Stimulated activated effector memory CD8-positive, alpha-beta T cell treated with anti-CD3 and anti-CD28 coated beads, Interleukin-12 subunit alpha, Interleukin-12 subunit beta, amount 100 ng/mL, for 72 hours (primary cell): ENCODE results near the gene MDFIC2.

Source experiments
- ATAC-seq: fragments of 150-1000 bp; cut with Tn5 transposase; 2 replicates; pipeline ENCODE4 v1.10.0; 2021
- DNase-seq, 2 donors: peaks; one replicate each; pipeline ENCODE4 v3.0.0; 2021 to 2022; ENCODE audit warnings: low spot score in 2 of 2
- H3K27ac Mint-ChIP-seq: one replicate; pipeline ENCODE4 v1.8.0; 2022; ENCODE audit warnings: mild to moderate bottlenecking, mixed read lengths
- H3K36me3 Mint-ChIP-seq: one replicate; pipeline ENCODE4 v1.8.0; 2022; ENCODE audit warnings: mild to moderate bottlenecking, mixed read lengths
- H3K4me1 Mint-ChIP-seq: one replicate; pipeline ENCODE4 v1.8.0; 2022; ENCODE audit warnings: mixed read lengths
- H3K4me3 Mint-ChIP-seq: one replicate; pipeline ENCODE4 v1.8.0; 2022; ENCODE audit warnings: mild to moderate bottlenecking, mixed read lengths
- H3K9me3 Mint-ChIP-seq: one replicate; pipeline ENCODE4 v1.8.0; 2022; ENCODE audit warnings: mixed read lengths

The MDFIC2 gene

DNA sequence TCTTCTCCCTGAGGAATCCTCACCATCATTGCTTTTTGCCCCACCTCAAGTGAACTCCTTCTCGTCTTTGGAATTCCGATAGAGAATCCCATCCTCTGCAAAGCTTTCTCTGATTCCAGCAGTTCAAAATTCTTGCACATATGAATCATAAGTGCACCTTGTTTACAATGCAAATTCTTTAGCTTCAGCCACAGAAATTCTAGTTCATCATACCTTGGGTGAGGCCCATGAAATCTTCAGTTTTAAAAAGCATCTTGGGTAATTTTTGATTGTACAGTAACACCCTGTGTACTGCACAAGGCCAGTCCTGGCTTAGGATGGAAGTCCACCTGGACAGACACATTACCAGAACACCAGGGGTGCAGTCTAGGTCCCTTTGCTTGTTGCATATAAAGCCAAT lies 30.8 kb downstream of the MDFIC2 start:
- Mint-ChIP-seq H3K4me1 (no peaks in the 10 kb centered on the region), H3K4me3 (no peak overlapping the region), H3K9me3 (peaks cover 7% of the 10 kb centered on the region), H3K27ac (no peak overlapping the region), H3K36me3 (no peaks in the 10 kb centered on the region)
- ATAC-seq (no peak), DNase-seq (no peak)

DNA sequence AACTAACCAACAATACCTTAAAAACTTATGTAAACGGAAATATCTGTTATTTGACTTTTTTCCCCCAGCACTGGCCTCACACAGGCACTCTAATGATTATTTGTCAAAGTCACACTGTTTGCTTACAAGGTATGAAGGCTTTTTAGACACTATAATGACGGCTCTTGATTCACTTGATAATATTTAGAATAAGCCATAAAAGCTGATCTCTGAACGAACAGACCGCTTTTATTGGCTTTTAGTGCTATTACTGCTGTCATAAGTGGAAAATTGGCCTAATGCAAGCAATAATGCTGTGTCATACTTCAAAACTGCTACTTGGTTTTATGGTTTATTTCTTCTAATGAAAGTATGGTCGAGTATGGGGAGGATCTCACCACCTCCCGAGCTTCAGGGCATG lies 35.1 kb downstream of the MDFIC2 start:
- ATAC-seq: no peak
- H3K27ac Mint-ChIP-seq: no peak overlapping the region
- H3K4me3 Mint-ChIP-seq: no peak overlapping the region
- H3K9me3 Mint-ChIP-seq: peaks cover 5% of the 10 kb centered on the region
- no peaks in the 10 kb centered on the region for H3K4me1 Mint-ChIP-seq
- H3K36me3 Mint-ChIP-seq: no peaks in the 10 kb centered on the region
- DNase-seq: no peak

DNA sequence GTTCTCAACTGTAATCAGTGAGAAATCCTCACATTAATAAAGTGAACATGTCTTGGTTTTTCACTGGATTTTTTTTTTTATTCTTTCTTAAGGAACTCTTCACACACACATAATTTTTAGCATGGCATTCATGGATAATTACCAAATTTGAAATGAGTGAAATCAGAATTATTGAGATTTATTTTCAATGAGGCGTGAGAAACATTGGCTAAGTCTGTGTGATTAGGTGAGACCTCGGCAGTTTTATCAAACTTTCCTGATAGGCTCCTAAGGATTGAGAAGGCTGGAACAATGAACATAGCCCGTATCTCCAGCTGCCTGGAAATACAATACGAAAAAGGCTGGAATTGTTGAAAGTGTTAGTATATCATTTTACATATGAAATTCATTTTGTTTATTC lies 35.5 kb downstream of the MDFIC2 start:
- Mint-ChIP-seq H3K9me3 (peaks cover 7% of the 10 kb centered on the region), H3K4me1 (no peaks in the 10 kb centered on the region), H3K4me3 (no peak overlapping the region), H3K27ac (no peak overlapping the region), H3K36me3 (no peaks in the 10 kb centered on the region)
- ATAC-seq (no peak), DNase-seq (no peak)

DNA sequence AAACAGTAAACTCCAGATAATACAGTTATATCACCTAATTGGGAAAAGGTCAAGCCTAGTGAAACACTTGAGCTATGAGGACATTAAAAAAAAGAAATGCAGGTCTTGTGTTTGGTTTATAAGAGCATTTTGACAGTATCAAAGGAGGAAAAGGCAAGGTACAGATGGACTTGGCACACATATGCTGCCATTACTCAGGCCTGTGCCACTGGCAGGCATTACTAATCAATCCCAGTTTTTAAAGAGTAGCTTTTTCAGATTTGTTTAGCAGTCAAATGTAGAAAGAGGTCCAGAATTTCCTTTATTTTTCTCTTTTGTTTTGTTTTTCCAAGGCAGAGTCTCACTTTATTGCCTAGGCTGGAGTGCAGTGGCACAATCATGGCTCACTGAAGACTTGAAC lies 38.9 kb downstream of the MDFIC2 start:
- no peak overlapping the region for H3K27ac Mint-ChIP-seq

DNA sequence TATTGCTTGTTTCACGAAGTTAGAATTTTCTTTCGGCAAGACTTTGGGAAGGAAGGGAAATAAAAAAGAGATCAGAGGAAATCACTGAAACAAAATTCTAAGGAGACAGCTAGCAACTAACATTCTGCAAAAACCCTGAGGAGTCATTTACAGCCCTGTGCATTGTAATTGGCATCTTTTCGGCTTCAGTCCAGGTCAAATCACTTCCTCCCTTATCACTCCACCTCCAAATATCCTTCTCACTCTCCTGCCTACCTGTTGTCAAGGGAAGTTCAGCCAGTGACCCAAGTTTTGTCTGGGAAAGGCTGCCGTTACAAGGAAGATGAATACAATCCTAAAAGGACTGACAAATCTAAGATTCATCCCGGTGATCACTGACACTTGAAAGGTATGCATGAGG lies 39.6 kb downstream of the MDFIC2 start:
- H3K36me3 Mint-ChIP-seq: no peaks in the 10 kb centered on the region
- H3K9me3 Mint-ChIP-seq: peaks cover 2% of the 10 kb centered on the region
- no peak overlapping the region for H3K27ac Mint-ChIP-seq
- H3K4me1 Mint-ChIP-seq: no peaks in the 10 kb centered on the region
- ATAC-seq (no peak), DNase-seq (no peak)
- no peak overlapping the region for H3K4me3 Mint-ChIP-seq

More for the DNA sequence above, 38.9 kb downstream of the MDFIC2 start:
- no peaks in the 10 kb centered on the region for H3K4me1 Mint-ChIP-seq
- DNase-seq (no peak), ATAC-seq (no peak)
- H3K9me3 Mint-ChIP-seq: peaks cover 2% of the 10 kb centered on the region
- H3K36me3 Mint-ChIP-seq: no peaks in the 10 kb centered on the region
- H3K4me3 Mint-ChIP-seq: no peak overlapping the region

DNA sequence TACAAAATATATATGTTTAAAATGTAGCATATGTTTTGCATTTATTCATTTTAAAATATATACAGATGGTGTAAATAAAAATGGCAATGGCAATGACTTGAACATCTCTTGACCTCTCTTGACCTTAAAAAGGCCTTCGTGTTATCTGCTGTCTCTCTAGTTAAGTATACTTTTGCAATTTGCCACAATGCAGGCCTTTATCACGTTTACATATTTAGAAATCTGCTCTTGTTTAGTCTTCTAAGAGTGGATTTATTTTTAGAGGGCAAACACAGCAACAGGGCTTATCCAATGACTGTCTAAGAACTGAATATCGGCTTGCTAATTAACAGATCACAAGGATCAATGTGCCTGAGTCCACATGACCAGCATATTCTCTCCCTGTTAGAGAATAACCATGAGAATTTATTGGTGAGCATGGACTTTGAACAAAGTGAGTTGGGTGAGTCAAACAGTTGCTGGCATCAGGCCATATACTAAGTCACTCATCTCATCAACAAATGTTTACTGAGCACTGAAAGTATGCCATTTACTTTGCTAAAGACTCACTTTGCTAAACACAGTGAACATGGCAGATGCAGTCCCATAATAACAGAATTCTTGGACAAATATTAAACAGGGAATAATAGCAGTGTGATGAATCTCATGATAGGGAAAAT lies 48.2 kb downstream of the MDFIC2 start:
- H3K36me3 Mint-ChIP-seq: no peaks in the 10 kb centered on the region
- H3K4me1 Mint-ChIP-seq: no peaks in the 10 kb centered on the region
- no peak for DNase-seq
- no peak overlapping the region for H3K4me3 Mint-ChIP-seq
- ATAC-seq: no peak
- H3K9me3 Mint-ChIP-seq: no peaks in the 10 kb centered on the region
- H3K27ac Mint-ChIP-seq: no peak overlapping the region

DNA sequence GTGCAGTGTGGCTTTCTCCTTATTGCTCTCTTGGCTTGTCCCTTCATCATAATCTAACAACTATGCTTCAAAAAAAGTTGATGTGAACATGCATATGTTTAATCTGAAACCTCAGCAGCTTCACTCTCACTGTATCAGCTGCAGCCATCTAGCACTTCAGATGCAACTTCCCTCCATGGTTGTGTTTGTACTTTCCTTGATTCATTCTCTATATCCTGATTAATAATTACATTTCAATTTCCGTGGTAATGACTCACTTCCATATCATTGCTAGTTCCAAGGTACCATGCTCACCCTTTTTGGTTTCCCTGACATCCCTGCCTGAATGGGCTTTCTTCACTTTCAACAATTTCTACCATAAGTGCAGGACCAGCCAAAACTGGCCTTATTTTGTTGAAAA lies 51.2 kb downstream of the MDFIC2 start:
- no peak for DNase-seq
- H3K9me3 Mint-ChIP-seq: peaks cover 5% of the 10 kb centered on the region
- H3K4me1 Mint-ChIP-seq: no peaks in the 10 kb centered on the region

DNA sequence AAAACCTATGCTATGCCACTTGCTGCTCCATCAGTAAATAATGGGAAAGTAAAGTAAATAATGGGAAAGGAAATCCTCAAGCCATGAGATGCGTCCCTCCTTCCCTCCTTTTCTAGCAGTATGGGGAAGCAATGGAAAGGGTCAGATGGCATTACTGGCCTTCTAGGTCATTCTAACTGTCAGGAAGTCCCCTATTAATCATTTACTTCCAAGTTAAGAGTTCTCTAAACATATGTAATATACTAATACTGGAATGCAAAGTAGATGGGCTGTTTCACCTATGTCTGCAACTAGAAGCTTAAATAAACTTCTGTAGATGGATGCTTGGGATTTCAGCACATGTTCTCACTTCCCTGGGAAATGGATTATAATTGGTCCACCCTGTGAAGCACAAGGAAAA lies 55.9 kb downstream of the MDFIC2 start:
- Mint-ChIP-seq H3K36me3 (no peaks in the 10 kb centered on the region), H3K4me3 (no peak overlapping the region), H3K9me3 (peaks cover 5% of the 10 kb centered on the region), H3K4me1 (no peaks in the 10 kb centered on the region), H3K27ac (no peak overlapping the region)
- DNase-seq (no peak), ATAC-seq (no peak)

More for the DNA sequence above, 51.2 kb downstream of the MDFIC2 start:
- ATAC-seq: no peak
- Mint-ChIP-seq H3K27ac (no peak overlapping the region), H3K36me3 (no peaks in the 10 kb centered on the region), H3K4me3 (no peak overlapping the region)

DNA sequence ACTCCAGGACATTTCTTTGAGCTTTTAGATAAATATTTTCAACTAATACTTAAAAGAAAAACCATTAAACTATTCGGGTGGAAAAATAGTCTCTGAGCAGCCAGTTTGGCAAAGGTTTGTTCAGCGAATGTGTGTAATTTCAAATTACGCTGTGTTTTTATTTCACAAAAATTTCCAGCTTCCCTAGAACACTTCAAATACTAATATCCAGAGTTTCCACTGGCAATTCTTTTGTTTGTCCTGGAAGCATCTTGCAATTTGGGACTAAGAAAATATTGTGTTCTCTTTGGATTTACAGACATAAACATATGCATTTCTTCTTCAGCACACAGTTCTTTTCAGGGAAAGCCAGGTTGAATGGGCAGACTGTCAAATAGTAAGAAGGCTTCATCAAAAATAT lies 61.9 kb downstream of the MDFIC2 start:
- Mint-ChIP-seq H3K4me3 (no peak overlapping the region), H3K36me3 (no peaks in the 10 kb centered on the region), H3K27ac (no peak overlapping the region), H3K9me3 (peaks cover 5% of the 10 kb centered on the region), H3K4me1 (no peaks in the 10 kb centered on the region)
- ATAC-seq (no peak), DNase-seq (no peak)

DNA sequence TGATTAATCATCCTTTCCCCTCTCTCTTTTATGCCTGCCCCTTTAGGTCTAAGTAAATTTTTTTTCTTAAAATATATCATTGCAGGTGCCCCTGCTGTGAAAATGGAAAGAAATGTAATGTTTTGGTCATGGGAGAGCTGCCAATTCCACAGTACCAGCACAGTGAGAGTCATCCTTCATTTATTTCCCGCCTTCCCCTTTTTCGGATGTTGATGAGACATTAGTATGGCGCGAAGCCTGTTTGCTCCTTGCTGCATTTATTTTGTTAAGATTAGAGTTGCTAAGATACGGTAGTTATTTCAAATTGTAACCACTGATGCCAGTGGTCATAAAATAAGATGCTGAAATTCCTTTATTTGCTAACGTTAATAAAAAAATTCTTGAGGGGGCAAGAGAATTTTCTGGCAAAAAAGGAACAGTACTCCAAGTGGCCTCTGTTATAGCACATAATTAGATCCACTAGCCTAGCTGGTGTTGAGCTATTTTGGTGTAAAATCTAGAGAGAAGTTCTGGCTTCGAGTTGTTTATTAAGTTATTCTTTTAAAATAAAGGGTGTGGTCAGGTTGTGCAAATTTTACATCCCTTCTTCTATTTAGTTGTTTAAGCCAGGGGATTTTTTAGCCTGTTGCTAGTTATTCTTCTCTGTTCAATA lies 62.8 kb downstream of the MDFIC2 start:
- ATAC-seq (no peak), DNase-seq (no peak)
- no peak overlapping the region for H3K4me3 Mint-ChIP-seq
- H3K36me3 Mint-ChIP-seq: no peaks in the 10 kb centered on the region
- peaks cover 5% of the 10 kb centered on the region for H3K9me3 Mint-ChIP-seq
- no peaks in the 10 kb centered on the region for H3K4me1 Mint-ChIP-seq
- no peak overlapping the region for H3K27ac Mint-ChIP-seq

DNA sequence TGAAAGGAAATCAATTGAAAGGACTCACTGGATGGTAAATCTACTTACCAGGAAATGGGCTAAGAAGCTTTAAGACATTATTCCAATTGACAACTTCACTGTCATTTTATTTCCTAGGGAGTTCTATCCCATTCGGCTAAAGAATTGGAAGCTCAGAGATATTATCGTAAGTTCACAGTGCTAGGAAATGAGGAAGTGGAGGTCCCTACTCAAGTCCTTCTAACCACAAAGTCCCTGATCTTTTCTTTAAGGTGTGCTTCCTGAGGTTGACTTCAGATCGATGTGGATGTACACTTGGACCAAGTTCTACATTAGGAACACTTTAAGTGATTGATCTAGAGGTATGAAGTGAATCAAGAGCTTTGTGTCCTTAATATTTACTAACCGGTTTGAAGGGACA lies 63.6 kb downstream of the MDFIC2 start:
- DNase-seq: no peak
- Mint-ChIP-seq H3K9me3 (peaks cover 7% of the 10 kb centered on the region), H3K4me3 (no peak overlapping the region), H3K4me1 (no peaks in the 10 kb centered on the region), H3K27ac (no peak overlapping the region), H3K36me3 (no peaks in the 10 kb centered on the region)
- ATAC-seq: no peak

DNA sequence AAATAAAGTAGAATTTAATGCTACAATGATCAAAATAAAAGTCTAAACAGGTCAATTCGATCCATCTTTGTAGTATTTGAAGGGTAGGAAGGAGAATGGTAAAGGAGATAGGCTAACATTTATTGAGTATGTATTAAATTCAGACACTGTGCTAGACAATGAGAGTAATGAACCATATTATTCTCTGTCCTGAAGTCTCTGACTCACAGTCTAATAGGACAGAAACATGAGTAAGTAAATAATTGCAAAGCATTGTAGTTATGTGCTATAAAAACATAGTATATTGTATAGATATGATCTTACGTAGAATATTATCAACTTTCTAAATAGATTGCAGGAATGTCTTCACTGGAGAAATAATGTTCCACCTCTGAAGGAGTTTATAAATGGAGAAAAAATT lies 64.5 kb downstream of the MDFIC2 start:
- Mint-ChIP-seq H3K4me1 (no peaks in the 10 kb centered on the region), H3K9me3 (peaks cover 7% of the 10 kb centered on the region), H3K36me3 (no peaks in the 10 kb centered on the region), H3K4me3 (no peak overlapping the region), H3K27ac (no peak overlapping the region)
- ATAC-seq (no peak), DNase-seq (no peak)

DNA sequence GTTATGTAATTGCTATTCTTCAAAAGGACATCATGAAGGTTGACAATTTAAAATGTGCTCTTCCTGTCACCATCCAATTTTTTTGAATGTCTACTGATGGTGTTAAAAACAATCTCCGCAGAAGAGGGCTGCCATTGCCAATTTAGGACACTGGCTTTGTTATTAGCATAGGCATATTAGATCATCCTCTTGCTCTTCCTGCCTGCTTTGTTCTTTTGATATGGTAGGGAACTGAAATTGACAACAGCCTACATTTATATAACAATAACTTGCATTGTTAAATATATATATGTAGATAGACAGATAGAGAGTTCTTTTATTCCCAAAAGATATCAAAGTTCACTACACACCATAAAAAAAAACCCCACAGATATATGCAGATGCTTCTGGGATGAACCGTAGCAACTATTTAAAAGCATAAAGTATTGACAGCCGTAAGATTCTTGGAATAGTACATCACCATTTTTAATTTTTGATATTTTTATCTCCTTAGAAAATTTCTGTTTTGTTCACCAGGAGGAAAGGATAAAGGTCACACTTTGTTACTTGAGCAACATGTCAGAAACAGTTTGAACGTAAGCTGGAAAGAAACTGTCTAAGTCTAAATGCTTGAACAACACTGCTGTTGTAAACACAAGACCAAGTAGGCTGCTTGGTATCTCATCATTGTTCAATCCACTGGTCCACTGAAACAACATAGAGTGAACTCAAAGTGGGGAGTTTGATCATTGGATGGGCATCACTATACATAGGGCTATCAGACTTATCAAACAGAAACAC lies 66.5 kb downstream of the MDFIC2 start:
- Mint-ChIP-seq H3K4me1 (no peaks in the 10 kb centered on the region), H3K4me3 (no peak overlapping the region), H3K36me3 (no peaks in the 10 kb centered on the region), H3K9me3 (peaks cover 7% of the 10 kb centered on the region), H3K27ac (no peak overlapping the region)
- DNase-seq (no peak), ATAC-seq (no peak)

DNA sequence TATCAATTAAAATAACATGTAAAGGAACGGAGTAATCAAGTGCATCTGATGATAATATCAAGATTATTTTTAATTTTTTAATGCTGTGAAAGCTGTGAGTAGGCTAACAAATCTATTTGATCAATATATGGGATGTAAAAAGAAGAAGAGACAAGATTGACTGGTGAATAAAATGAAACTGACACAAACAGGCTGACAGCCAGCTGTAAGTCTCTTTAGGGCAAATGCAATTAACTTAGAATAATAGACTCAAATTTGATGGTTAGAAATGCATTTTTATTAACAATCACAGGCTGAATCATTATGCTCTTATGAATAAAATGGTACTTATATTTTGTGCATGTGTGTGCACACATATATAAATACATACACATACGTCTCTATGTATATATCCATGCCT lies 68.0 kb downstream of the MDFIC2 start:
- Mint-ChIP-seq H3K27ac (no peak overlapping the region), H3K36me3 (no peaks in the 10 kb centered on the region), H3K9me3 (peaks cover 5% of the 10 kb centered on the region), H3K4me1 (no peaks in the 10 kb centered on the region), H3K4me3 (no peak overlapping the region)
- ATAC-seq (no peak), DNase-seq (no peak)

DNA sequence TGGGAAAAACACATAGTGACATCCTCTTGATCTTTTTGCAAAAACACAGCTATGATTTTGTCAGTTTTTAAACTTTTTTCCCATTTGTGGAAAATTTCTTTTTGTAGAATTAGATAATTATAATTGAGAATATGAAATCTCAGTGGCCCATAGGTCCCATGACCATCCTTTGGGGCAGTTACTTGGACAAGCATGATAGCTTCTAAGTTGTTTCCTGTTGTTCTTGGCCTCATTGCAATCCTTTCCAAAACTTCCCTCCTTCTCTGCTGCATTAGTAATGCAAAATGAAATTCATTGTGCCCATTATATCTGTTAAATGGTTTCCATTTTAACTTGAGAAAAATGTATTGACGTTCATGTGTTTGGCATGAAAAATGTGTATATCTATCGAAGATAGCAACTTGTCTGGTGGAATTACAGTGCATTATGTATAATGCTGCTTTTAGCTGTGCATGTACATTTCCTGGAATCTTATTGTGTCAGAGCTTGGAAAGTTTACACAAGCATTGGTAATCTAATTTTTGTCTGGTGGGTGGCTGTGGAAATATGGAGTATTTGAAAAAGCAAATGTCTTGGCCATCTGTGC lies 70.0 kb downstream of the MDFIC2 start:
- Mint-ChIP-seq H3K4me1 (no peaks in the 10 kb centered on the region), H3K27ac (no peak overlapping the region), H3K4me3 (no peak overlapping the region), H3K9me3 (peaks cover 3% of the 10 kb centered on the region), H3K36me3 (no peaks in the 10 kb centered on the region)
- no peak for ATAC-seq
- no peak for DNase-seq

DNA sequence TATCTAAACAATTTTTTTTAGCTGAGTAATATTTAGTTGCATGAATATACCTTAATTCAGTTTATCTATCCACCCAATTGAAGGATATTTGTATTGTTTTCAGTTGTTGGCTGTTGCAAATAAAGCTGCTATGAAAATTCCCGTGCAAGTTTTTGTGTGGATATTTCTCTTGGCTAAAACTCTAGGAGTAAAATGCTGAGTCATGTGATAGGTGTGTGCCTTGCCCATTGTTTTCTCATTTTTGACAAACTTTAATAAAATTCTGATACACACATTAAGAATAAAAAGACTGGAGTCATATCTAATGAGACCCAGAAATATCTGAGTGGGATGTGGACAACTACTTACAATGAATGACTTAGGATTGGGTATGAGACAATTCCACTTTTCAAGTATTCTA lies 78.6 kb downstream of the MDFIC2 start:
- no peaks in the 10 kb centered on the region for H3K4me1 Mint-ChIP-seq
- no peak overlapping the region for H3K4me3 Mint-ChIP-seq
- no peaks in the 10 kb centered on the region for H3K36me3 Mint-ChIP-seq
- ATAC-seq (no peak), DNase-seq (no peak)
- H3K27ac Mint-ChIP-seq: no peak overlapping the region
- peaks cover 12% of the 10 kb centered on the region for H3K9me3 Mint-ChIP-seq
